HG03175 (cell line): Measurements from ENCODE around the gene DNPH1.

ENCODE experiments used
- ATAC-seq: cut with Tn5 transposase; IDR thresholded peaks from one replicate; pipeline ENCODE4 v1.9.1; 2021; ENCODE audit warnings: mild to moderate bottlenecking, moderate library complexity; ENCODE audit not compliant: unreplicated experiment

DNPH1 gene

GRCh38 chr6:43219119-43219518, 10.2 kb downstream of the DNPH1 start:
- ATAC-seq = no peak

GRCh38 chr6:43217351-43217750, 11.9 kb downstream of the DNPH1 start:
- no peak for ATAC-seq

GRCh38 chr6:43216200-43216599, 13.1 kb downstream of the DNPH1 start:
- no peak for ATAC-seq

GRCh38 chr6:43215066-43215465, 14.2 kb downstream of the DNPH1 start:
- no peak for ATAC-seq

- ATAC-seq = no peak
Measured at GRCh38 chr6:43213431-43213830, 15.8 kb downstream of the DNPH1 start.

- ATAC-seq = no peak
Measured at GRCh38 chr6:43211955-43212354, 17.3 kb downstream of the DNPH1 start.

GRCh38 chr6:43207286-43207685, 22.0 kb downstream of the DNPH1 start:
- no peak for ATAC-seq

GRCh38 chr6:43205849-43206248, 23.4 kb downstream of the DNPH1 start:
- no peak for ATAC-seq

GRCh38 chr6:43204271-43205105, 24.8 kb downstream of the DNPH1 start:
- ATAC-seq = no peak

- ATAC-seq = no peak
Measured at GRCh38 chr6:43203718-43204095, 25.6 kb downstream of the DNPH1 start.

GRCh38 chr6:43203029-43203717, 26.1 kb downstream of the DNPH1 start:
- no peak for ATAC-seq

- no peak for ATAC-seq
Measured at GRCh38 chr6:43202451-43202850, 26.8 kb downstream of the DNPH1 start.

GRCh38 chr6:43200541-43200940, 28.7 kb downstream of the DNPH1 start:
- no peak for ATAC-seq

GRCh38 chr6:43199912-43200311, 29.4 kb downstream of the DNPH1 start:
- no peak for ATAC-seq

GRCh38 chr6:43196337-43196736, 32.9 kb downstream of the DNPH1 start:
- ATAC-seq = no peak

GRCh38 chr6:43193929-43194328, 35.4 kb downstream of the DNPH1 start:
- ATAC-seq = no peak

GRCh38 chr6:43192911-43193310, 36.4 kb downstream of the DNPH1 start:
- no peak for ATAC-seq

GRCh38 chr6:43189776-43190304, 39.4 kb downstream of the DNPH1 start:
- no peak for ATAC-seq

GRCh38 chr6:43188426-43188825, 40.9 kb downstream of the DNPH1 start:
- no peak for ATAC-seq

GRCh38 chr6:43187821-43188220, 41.5 kb downstream of the DNPH1 start:
- no peak for ATAC-seq

GRCh38 chr6:43186706-43187105, 42.6 kb downstream of the DNPH1 start:
- no peak for ATAC-seq

- no peak for ATAC-seq
Measured at GRCh38 chr6:43186019-43186418, 43.3 kb downstream of the DNPH1 start.
